GM12865 (cell line): ENCODE data around the gene SRP14.

Experiments used
- DNase-seq: peaks from one replicate; pipeline ENCODE4 v3.0.0; 2010; ENCODE audit warnings: low read depth
- H3K4me3 ChIP-seq: 2 replicates; pipeline ENCODE4 v1.5.1; 2011; ENCODE audit warnings: mild to moderate bottlenecking, low read depth, low read length, control low read depth
- CTCF ChIP-seq: IDR thresholded peaks from 2 replicates; pipeline ENCODE4 v1.5.1; 2011; ENCODE audit warnings: low read length, control low read depth, low read depth, inconsistent platforms; ENCODE audit not compliant: insufficient read depth; ENCODE audit errors: missing control alignments

Gene SRP14

GRCh38 chr15:40047415-40048210 lies 8.6 kb upstream of the SRP14 start:
- peak; percentile 94 for DNase-seq
- TF ChIP-seq CTCF, result no peak
- peak overlapping the region; percentile 39 for H3K4me3 ChIP-seq

GRCh38 chr15:40046721-40047414 lies 7.9 kb upstream of the SRP14 start:
- peak; percentile 74 for DNase-seq
- H3K4me3 ChIP-seq, result peak overlapping the region; percentile 39
- TF ChIP-seq CTCF, result no peak

- no peak for TF ChIP-seq CTCF
- peak overlapping the region; percentile 12 for H3K4me3 ChIP-seq
- peak; percentile 69 for DNase-seq
Observed at GRCh38 chr15:40045572-40046217, 6.7 kb upstream of the SRP14 start.

GRCh38 chr15:40044717-40045571 lies 6.0 kb upstream of the SRP14 start:
- DNase-seq, result peak; percentile 92
- peak overlapping the region; percentile 12 for H3K4me3 ChIP-seq

GRCh38 chr15:40043927-40044716 lies 5.1 kb upstream of the SRP14 start:
- DNase-seq, result no peak
- no peak for TF ChIP-seq CTCF
- no peak overlapping the region for H3K4me3 ChIP-seq

More at GRCh38 chr15:40044717-40045571, 6.0 kb upstream of the SRP14 start:
- peak; percentile 97 for TF ChIP-seq CTCF
